Progenitor cell of endocrine pancreas (in vitro differentiated cells): ENCODE data around the gene TP53RK. TPM values are rescaled to one million over a fixed set of nuclear protein-coding genes. Genes with fewer than 3 reads are reported as not detected.

ENCODE experiments used
- DNase-seq: peaks from one replicate; pipeline ENCODE4 v3.0.0; 2021; ENCODE audit warnings: low spot score; ENCODE audit not compliant: unreplicated experiment
- H3K27ac Mint-ChIP-seq: 2 replicates; pipeline ENCODE4 v1.8.0; 2021; ENCODE audit warnings: mild to moderate bottlenecking, moderate library complexity, mixed read lengths
- H3K27me3 Mint-ChIP-seq: 2 replicates; pipeline ENCODE4 v1.8.0; 2021; ENCODE audit warnings: mixed read lengths
- H3K36me3 Mint-ChIP-seq: 2 replicates; pipeline ENCODE4 v1.8.0; 2022; ENCODE audit warnings: mixed read lengths; ENCODE audit not compliant: insufficient read depth
- H3K4me1 Mint-ChIP-seq: 2 replicates; pipeline ENCODE4 v1.8.0; 2021; ENCODE audit warnings: low read depth, mixed read lengths
- H3K4me3 Mint-ChIP-seq: 2 replicates; pipeline ENCODE4 v1.8.0; 2021; ENCODE audit warnings: low read depth, mild to moderate bottlenecking, moderate library complexity, mixed read lengths
- H3K9me3 Mint-ChIP-seq: 2 replicates; pipeline ENCODE4 v1.8.0; 2021; ENCODE audit warnings: low read depth, mixed read lengths
- long read RNA-seq: library from polyadenylated mRNA; unstranded; transcript quantifications from one replicate; pipeline ENCODE4 v2.0.0, GENCODE V29; 2020
- total RNA-seq: library from RNA; stranded (reverse); gene quantifications from 2 replicates; pipeline ENCODE4 v1.2.1, GENCODE V29; 2021
- TF ChIP-seq, protein P1 (sequence below): fragments of 200-600 bp; sonication (generic); IDR thresholded peaks from one replicate; pipeline ENCODE4 v1.5.0; 2021; ENCODE audit warnings: antibody characterized with exemption, mild to moderate bottlenecking; ENCODE audit not compliant: unreplicated experiment

The TP53RK gene
- 11.1 and 11.5 TPM in 2 replicates for total RNA-seq
- long read RNA-seq, transcript TP53RK-202 (2 exons, 3,515 nt) = major isoform, 24 of 27 reads
- long read RNA-seq, partial matches to known transcripts = 0 of 27 reads
- long read RNA-seq, other reads (novel, unspliced or antisense) = 2 of 27 reads

DNA sequence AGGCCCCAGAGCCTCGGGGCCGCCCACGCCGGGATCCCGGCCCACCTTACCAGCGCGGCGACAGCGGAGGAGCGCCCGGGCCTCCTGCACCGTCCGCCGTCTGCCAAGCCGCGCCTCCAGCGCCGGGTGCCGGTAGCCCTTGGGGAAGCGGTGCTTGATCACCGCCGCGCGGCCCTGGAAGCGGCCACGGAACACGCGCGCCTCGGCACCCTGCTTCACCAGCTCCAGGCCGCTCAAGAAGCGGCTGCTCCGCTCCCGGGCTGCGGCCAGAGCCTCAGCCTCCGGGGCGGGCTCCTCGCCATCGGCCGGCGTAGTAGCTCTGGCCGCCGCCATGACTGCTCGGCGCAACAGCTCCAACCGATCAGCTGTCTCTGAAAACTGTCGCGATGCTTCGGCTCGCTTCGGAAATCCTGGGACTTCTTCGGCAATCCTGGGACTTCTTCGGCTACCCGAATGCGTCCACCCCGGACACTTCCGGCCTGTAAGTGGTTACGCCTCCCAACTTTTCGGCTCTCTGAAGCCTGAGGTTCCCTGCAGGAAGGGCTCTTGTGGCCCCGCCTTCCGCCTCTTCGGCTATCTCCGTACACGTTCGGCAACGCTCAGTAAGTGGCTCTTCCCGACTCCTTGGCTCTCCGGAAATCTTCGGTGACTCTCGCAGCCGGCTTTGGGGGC is at the start of gene TP53RK:
TP53RK (minus strand) TSS at position 363 of the 672 bp plus-strand sequence; CDS start at position 333, 30 bp downstream.
- peak; percentile 91 for DNase-seq
- Mint-ChIP-seq H3K9me3 (no peaks in the 10 kb centered on the region), H3K36me3 (peaks cover 13% of the 10 kb centered on the region), H3K4me3 (peak within 1 kb of the TSS; percentile 93), H3K4me1 (peaks cover 15% of the 10 kb centered on the region), H3K27me3 (no peaks in the 10 kb centered on the region), H3K27ac (peak within 1 kb of the TSS; percentile 95)
- TF ChIP-seq, protein P1, sequence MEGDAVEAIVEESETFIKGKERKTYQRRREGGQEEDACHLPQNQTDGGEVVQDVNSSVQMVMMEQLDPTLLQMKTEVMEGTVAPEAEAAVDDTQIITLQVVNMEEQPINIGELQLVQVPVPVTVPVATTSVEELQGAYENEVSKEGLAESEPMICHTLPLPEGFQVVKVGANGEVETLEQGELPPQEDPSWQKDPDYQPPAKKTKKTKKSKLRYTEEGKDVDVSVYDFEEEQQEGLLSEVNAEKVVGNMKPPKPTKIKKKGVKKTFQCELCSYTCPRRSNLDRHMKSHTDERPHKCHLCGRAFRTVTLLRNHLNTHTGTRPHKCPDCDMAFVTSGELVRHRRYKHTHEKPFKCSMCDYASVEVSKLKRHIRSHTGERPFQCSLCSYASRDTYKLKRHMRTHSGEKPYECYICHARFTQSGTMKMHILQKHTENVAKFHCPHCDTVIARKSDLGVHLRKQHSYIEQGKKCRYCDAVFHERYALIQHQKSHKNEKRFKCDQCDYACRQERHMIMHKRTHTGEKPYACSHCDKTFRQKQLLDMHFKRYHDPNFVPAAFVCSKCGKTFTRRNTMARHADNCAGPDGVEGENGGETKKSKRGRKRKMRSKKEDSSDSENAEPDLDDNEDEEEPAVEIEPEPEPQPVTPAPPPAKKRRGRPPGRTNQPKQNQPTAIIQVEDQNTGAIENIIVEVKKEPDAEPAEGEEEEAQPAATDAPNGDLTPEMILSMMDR = no peak

DNA sequence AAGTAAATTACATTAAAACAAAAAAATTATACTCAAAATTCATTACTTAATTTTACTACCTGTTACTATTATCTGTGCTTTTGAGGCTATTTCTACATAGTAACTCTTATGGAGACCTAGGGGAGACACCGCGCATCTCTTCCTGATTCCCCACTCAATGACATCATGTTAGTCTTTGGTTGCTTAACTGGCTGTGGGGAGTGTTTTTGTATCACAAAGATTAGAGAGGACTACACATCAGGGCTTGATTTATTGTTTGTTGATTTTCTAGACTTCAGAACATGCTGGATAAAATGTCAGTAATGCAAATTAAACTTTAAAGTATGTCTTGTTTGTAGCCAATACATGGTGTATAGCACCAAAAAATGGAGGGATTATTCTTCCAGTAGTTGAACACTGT is 46.2 kb upstream of the TP53RK start:
- H3K36me3 Mint-ChIP-seq = peaks cover 14% of the 10 kb centered on the region

DNA sequence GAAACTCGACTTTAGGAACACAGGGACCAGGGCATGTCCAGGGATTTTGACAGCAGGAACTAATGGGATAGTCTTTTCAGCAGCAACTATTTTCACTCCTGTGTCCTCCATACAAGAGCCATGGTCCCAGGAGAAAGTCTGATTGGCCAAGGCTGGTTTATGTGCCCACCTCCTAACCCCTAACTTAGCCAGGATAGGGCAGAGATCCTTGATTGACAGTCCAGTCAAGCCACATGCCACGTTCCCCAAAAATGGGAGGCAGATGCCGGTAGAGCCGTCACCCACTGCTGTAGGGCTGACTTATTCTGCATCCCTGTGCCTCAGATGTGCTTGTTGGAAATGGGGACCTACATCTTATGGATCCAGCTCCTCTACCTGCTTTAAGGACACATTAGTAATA is 42.5 kb upstream of the TP53RK start:
- H3K27ac Mint-ChIP-seq = no peak overlapping the region
- TF ChIP-seq, protein P1 = no peak

More for the DNA sequence above, 46.2 kb upstream of the TP53RK start:
- H3K27ac Mint-ChIP-seq = no peak overlapping the region
- no peak overlapping the region for H3K4me3 Mint-ChIP-seq
- TF ChIP-seq, protein P1 = no peak
- peaks cover 8% of the 10 kb centered on the region for H3K4me1 Mint-ChIP-seq
- DNase-seq = no peak
- H3K9me3 Mint-ChIP-seq = peaks cover 2% of the 10 kb centered on the region
- no peaks in the 10 kb centered on the region for H3K27me3 Mint-ChIP-seq

DNA sequence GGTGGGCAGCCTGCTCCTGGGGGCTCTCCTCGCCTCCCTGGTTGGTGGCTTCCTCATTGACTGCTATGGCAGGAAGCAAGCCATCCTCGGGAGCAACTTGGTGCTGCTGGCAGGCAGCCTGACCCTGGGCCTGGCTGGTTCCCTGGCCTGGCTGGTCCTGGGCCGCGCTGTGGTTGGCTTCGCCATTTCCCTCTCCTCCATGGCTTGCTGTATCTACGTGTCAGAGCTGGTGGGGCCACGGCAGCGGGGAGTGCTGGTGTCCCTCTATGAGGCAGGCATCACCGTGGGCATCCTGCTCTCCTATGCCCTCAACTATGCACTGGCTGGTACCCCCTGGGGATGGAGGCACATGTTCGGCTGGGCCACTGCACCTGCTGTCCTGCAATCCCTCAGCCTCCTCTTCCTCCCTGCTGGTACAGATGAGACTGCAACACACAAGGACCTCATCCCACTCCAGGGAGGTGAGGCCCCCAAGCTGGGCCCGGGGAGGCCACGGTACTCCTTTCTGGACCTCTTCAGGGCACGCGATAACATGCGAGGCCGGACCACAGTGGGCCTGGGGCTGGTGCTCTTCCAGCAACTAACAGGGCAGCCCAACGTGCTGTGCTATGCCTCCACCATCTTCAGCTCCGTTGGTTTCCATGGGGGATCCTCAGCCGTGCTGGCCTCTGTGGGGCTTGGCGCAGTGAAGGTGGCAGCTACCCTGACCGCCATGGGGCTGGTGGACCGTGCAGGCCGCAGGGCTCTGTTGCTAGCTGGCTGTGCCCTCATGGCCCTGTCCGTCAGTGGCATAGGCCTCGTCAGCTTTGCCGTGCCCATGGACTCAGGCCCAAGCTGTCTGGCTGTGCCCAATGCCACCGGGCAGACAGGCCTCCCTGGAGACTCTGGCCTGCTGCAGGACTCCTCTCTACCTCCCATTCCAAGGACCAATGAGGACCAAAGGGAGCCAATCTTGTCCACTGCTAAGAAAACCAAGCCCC is 36.2 kb upstream of the TP53RK start:
- Mint-ChIP-seq H3K27ac (no peak overlapping the region), H3K4me3 (no peak overlapping the region), H3K27me3 (no peaks in the 10 kb centered on the region), H3K36me3 (peaks cover 17% of the 10 kb centered on the region), H3K4me1 (no peaks in the 10 kb centered on the region), H3K9me3 (peaks cover 2% of the 10 kb centered on the region)
- TF ChIP-seq, protein P1 = no peak
- DNase-seq = no peak

More for the DNA sequence above, 42.5 kb upstream of the TP53RK start:
- peaks cover 2% of the 10 kb centered on the region for H3K4me1 Mint-ChIP-seq
- H3K27me3 Mint-ChIP-seq = no peaks in the 10 kb centered on the region
- DNase-seq = no peak
- no peaks in the 10 kb centered on the region for H3K9me3 Mint-ChIP-seq
- no peak overlapping the region for H3K4me3 Mint-ChIP-seq
- peaks cover 26% of the 10 kb centered on the region for H3K36me3 Mint-ChIP-seq

DNA sequence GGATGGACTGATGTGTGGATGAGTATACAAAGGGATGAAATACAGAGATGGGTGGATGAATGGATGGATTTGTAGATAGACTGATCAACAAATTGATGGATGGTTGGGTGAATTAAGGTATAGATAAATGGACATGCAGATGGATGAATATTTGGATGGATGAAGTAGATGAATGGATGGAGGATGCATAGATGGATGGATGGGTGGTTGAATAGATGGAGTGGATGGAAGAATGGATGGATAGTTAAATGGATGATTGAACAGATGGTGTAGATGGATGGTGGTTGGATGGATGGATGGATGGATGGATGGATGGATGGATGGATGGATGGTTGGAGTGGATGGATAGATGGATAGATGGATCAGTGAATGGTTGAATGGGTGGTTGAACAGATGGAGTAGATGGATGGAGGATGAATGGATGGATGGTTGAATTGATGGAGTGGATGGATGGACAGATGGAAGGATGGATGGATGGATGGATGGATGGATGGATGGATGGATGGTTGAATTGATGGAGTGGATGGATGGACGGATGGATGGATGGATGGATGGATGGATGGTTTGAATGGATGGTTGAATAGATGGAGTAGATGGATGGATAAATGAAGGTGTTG is 35.2 kb upstream of the TP53RK start:
- TF ChIP-seq, protein P1 = no peak
- no peak for DNase-seq
- Mint-ChIP-seq H3K4me3 (no peak overlapping the region), H3K9me3 (peaks cover 10% of the 10 kb centered on the region), H3K27me3 (no peaks in the 10 kb centered on the region), H3K4me1 (no peaks in the 10 kb centered on the region), H3K36me3 (peaks cover 18% of the 10 kb centered on the region), H3K27ac (no peak overlapping the region)
